ENCODE results near the gene MTMR12.
A peak's percentile ranks its signal among the peaks of the same experiment; 100 is the strongest.

The MTMR12 gene

DNA sequence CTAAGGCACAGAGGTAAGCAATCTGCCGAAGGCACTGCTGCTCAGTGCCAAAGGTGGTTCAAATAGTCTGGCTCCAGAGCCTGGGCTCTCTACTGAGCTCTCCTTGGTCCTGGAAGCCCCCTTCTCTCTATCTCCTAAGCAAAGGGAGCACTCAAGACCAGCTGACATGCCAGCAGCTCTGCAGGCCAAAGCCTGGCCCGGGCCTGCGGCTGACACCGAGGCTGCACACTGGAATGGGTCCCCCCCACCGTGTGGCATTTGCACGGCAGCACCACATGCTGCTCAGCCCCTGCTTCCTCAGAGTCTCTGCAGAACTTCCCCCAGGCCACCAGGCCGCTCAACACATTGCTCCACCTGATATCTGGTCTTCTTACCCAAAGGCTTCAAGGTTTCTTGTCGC, 80.8 kb downstream of the MTMR12 start:
- DNase-seq (ENCODE audit: insufficient read length, low spot score) (no peak), FAIRE-seq (no peak)
- TF ChIP-seq, protein P1, sequence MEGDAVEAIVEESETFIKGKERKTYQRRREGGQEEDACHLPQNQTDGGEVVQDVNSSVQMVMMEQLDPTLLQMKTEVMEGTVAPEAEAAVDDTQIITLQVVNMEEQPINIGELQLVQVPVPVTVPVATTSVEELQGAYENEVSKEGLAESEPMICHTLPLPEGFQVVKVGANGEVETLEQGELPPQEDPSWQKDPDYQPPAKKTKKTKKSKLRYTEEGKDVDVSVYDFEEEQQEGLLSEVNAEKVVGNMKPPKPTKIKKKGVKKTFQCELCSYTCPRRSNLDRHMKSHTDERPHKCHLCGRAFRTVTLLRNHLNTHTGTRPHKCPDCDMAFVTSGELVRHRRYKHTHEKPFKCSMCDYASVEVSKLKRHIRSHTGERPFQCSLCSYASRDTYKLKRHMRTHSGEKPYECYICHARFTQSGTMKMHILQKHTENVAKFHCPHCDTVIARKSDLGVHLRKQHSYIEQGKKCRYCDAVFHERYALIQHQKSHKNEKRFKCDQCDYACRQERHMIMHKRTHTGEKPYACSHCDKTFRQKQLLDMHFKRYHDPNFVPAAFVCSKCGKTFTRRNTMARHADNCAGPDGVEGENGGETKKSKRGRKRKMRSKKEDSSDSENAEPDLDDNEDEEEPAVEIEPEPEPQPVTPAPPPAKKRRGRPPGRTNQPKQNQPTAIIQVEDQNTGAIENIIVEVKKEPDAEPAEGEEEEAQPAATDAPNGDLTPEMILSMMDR (IDR thresholded peaks at IDR 0.05; ENCODE audit: insufficient read depth, missing control alignments): no peak

DNA sequence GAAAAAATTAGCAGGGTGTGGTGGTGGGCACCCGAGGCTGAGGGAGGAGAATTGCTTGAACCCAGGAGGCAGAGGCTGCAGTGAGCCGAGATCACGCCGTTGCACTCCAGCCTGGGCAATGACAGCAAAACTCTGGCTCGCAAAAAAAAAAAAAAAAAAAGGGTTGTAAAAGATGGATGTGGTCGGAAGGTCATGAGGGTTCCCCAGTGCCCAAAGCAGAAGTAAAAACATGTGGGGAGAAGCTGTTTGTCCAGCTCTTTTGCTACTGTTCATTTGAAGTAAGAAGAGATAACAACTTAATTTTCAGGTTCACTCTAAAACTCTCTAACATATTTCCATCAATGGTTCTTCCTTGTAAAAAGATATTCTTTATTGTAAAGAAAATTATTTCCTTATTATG, 81.5 kb downstream of the MTMR12 start:
- TF ChIP-seq, protein P1 (IDR thresholded peaks at IDR 0.05; ENCODE audit: insufficient read depth, missing control alignments): no peak
- FAIRE-seq (no peak), DNase-seq (ENCODE audit: insufficient read length, low spot score) (no peak)

DNA sequence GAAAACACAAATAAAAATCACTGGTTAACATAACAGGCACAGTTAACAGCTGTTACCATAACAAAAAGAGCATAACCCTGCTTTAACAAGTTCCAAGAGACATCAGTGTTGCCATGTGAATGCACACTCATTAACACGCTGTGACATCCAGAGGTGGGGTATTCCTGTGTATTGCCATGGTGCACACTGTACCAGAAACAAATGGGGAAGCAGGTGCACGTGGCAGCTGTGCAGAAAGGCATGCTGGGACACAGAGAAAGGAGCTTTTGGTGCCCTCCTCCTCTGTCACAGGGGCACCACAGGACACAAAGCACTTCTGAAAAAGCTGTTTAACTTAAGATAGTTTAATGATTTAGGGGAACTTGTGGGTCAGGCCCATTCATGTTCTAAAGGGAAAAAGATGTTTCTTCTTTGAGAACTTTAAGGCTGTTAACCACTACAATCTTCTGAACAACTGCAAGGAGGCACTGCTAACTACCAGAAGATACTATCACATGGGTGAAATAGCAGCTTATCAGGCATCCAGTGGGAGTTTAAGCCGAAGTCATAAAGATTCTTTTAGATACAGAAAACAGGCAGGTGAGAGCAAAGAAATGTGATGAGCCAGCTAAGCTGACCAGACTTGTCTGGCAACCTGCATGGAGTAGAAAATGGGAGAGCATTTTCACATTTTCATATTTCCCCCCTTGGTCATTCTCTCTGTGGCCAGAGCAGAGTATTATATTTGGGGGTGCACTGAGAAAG, 82.2 kb downstream of the MTMR12 start:
- FAIRE-seq: no peak
- TF ChIP-seq, protein P1 (IDR thresholded peaks at IDR 0.05; ENCODE audit: insufficient read depth, missing control alignments): no peak
- no peak for DNase-seq (ENCODE audit: insufficient read length, low spot score)

DNA sequence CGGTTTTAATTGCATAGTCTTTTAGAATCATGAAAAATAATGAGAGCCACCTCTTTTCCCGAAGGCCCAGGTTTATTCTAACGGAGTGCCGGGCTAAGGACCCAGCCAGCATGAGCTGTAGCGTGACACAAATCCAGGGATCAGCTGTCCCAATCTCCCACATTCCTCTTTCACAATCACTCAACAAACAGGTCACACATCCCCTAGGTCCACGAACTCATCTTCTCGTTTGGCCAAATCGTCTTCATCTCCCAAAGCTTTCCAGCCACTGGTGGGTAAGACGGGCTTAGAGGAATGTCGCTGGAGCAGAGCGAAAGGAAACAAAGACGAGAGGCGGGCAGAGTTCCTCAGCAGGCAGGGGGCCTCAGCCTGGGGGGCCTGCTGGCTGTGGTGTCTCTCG, 83.2 kb downstream of the MTMR12 start:
- DNase-seq (ENCODE audit: insufficient read length, low spot score): no peak
- TF ChIP-seq, protein P1 (IDR thresholded peaks at IDR 0.05; ENCODE audit: insufficient read depth, missing control alignments): no peak
- no peak for FAIRE-seq

DNA sequence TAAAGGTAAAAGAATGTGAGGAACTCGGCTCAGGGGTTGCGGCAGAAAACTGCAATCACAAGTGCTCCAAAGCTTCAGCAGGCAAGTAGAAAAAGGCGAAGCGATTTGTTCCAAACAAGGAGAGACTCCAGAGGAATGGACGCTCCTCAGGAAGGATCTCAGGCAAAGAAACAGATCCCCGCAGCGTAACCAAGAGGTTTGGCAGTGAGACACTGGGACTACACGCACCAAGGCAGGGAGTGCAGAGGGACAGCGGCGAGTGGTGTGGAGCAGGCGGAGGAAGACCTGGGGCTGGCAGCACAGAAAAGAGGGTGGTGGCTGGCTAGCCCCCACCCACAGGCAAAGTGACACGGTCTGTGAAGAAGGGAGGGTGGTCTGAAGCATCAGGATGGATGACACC, 83.9 kb downstream of the MTMR12 start:
- DNase-seq (ENCODE audit: insufficient read length, low spot score) (no peak), FAIRE-seq (no peak)
- TF ChIP-seq, protein P1 (IDR thresholded peaks at IDR 0.05; ENCODE audit: insufficient read depth, missing control alignments): no peak

DNA sequence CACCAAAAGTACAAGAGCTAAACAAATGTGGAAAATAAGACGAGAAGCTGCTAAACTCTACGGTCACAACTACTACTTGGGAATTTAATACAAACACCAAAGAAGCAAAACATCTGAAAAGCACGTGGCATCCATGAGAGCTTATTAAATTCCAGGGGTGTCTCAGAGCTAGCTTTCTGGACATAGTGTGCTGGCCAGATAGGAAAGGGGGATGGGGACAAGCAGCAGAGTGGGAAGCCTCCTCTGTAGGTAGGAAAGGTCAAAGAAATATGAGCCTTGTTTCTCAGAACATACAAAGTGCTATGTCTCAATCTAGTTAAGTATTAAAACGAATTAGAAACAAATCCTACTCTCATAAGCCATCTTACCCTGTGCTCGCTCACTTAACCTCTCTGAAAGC, 87.3 kb downstream of the MTMR12 start:
- FAIRE-seq (peak; percentile 72), DNase-seq (ENCODE audit: insufficient read length, low spot score) (no peak)
- TF ChIP-seq, protein P1 (IDR thresholded peaks at IDR 0.05; ENCODE audit: insufficient read depth, missing control alignments): no peak

DNA sequence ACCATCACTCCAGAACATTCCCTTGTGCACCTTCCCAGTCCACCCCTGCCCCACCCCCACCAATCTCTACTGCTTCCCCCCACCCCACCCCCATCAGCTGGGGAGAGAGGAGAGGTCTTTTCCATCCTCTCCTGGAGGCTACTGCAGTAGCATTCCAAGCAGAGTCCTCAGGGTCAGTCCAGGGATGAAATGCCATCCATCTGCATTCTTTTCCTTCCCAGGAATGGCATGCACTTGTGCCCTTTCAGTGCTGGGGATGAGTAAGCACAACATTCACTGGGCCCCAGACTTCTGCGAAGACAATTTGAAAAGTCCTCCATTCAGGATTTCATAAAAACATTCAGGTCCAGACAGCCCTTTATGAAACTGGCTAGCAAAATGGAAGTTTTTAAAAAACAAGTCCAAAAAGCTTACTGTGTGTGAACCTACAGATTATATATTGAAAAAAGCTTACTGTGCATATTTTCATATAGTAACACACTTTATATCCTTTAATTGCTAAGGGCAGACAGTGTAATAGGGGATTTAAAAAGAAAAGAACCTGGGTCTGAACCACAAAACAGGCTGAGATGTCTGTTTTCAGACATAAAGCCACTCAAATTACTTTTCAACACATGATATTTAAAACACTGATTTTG, 88.6 kb downstream of the MTMR12 start:
- TF ChIP-seq, protein P1 (IDR thresholded peaks at IDR 0.05; ENCODE audit: insufficient read depth, missing control alignments): no peak
- DNase-seq (ENCODE audit: insufficient read length, low spot score) (no peak), FAIRE-seq (no peak)

Measured in D721Med (cell line).